ENCODE data around the gene IFITM10.

Gene IFITM10

DNA sequence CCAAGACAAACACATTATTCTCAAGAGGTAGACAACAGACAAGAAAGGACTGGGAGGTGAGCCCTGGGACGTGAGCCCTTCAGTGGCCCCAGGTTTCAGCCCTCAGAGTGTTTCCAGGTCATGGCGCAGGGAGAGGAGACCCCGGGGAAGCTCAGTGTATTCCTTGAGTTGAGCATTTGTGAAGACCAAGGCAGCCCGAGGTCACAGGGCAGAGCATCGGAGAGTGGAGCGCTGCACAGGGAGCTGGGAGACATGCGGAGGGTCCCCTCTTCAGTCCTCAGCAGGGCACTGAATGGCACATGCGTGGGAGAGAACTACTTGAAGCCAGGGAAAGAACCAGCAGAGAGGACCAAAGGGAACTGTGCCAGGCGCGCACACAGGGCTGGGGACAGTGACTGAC, 41.7 kb downstream of the IFITM10 start:
- Histone ChIP-seq H3K4me3 (no peak overlapping the region), H3K9ac (ENCODE audit: insufficient read length) (no peak overlapping the region), H3K27ac (no peak overlapping the region), H3K36me3 (ENCODE audit: insufficient read depth, low read length) (no peaks in the 10 kb centered on the region), H3K9me3 (ENCODE audit: low read depth, low read length) (no peaks in the 10 kb centered on the region)
- no peak for DNase-seq (ENCODE audit: low read depth, low spot score)
- TF ChIP-seq EZH2 (IDR thresholded peaks at IDR 0.05) (no peak), FOXP2 (optimal IDR thresholded peaks at IDR 0.05; ENCODE audit: control extremely low read depth, extremely low read length, insufficient read depth) (no peak), POLR2AphosphoS5 (IDR thresholded peaks at IDR 0.05; ENCODE audit: borderline replicate concordance, low read depth, low read length) (no peak)

GRCh38 chr11:1707751-1708150, 42.6 kb downstream of the IFITM10 start:
- DNase-seq (ENCODE audit: low read depth, low spot score): no peak
- Histone ChIP-seq H3K27ac (no peak overlapping the region), H3K4me3 (no peak overlapping the region), H3K36me3 (ENCODE audit: insufficient read depth, low read length) (no peaks in the 10 kb centered on the region), H3K9me3 (ENCODE audit: low read depth, low read length) (no peaks in the 10 kb centered on the region), H3K9ac (ENCODE audit: insufficient read length) (no peak overlapping the region)
- TF ChIP-seq FOXP2 (optimal IDR thresholded peaks at IDR 0.05; ENCODE audit: control extremely low read depth, extremely low read length, insufficient read depth) (no peak), POLR2AphosphoS5 (IDR thresholded peaks at IDR 0.05; ENCODE audit: borderline replicate concordance, low read depth, low read length) (no peak), EZH2 (IDR thresholded peaks at IDR 0.05) (no peak)

DNA sequence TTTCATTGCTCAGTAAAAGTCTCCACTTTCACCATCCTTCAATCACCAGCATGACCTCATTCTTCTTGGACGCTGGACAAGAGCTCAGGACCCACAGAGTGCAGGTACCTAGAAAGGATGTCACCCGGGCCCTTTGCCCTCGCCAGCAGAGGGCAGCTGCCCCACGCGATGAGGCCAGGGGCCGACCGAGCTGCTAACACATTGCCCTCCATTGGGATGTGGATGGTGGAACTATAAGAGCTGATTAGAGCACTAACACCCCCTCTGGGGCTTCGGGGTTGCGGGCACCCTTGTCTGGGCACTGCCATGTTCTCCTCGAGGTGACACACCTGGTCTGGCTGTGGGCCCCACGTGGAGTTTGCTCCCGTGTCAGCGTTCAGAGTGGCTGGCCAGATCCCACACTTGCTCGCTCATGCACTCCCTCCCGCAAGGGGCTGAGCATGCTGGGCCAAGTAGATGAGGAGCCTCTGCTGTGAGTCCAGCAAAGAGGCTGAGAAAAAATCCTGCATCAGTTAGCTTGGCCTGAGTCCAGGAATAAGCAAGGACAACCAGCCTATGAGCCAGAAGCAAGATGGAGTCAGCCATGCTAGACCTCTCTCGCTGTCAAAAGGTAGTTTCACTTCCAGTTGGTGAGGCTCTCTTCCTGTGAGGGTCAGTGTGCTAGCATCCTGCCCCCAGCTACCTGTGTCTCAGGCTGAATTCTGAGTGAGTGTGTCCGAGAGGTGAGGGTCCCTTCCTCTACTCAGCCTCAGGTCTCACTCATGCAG, 43.6 kb downstream of the IFITM10 start:
- H3K9ac ChIP-seq (ENCODE audit: insufficient read length): no peak overlapping the region
- H3K36me3 ChIP-seq (ENCODE audit: insufficient read depth, low read length): no peaks in the 10 kb centered on the region
- H3K4me3 ChIP-seq: no peak overlapping the region
- H3K27ac ChIP-seq: no peak overlapping the region
- H3K9me3 ChIP-seq (ENCODE audit: low read depth, low read length): no peaks in the 10 kb centered on the region
- no peak for TF ChIP-seq EZH2 (IDR thresholded peaks at IDR 0.05)
- TF ChIP-seq FOXP2 (optimal IDR thresholded peaks at IDR 0.05; ENCODE audit: control extremely low read depth, extremely low read length, insufficient read depth): no peak
- TF ChIP-seq POLR2AphosphoS5 (IDR thresholded peaks at IDR 0.05; ENCODE audit: borderline replicate concordance, low read depth, low read length): no peak
- DNase-seq (ENCODE audit: low read depth, low spot score): no peak

GRCh38 chr11:1705126-1706052, 45.0 kb downstream of the IFITM10 start:
- Histone ChIP-seq H3K36me3 (ENCODE audit: insufficient read depth, low read length) (no peaks in the 10 kb centered on the region), H3K9ac (ENCODE audit: insufficient read length) (no peak overlapping the region), H3K4me3 (no peak overlapping the region), H3K27ac (no peak overlapping the region), H3K9me3 (ENCODE audit: low read depth, low read length) (no peaks in the 10 kb centered on the region)
- no peak for DNase-seq (ENCODE audit: low read depth, low spot score)
- no peak for TF ChIP-seq EZH2 (IDR thresholded peaks at IDR 0.05)
- no peak for TF ChIP-seq POLR2AphosphoS5 (IDR thresholded peaks at IDR 0.05; ENCODE audit: borderline replicate concordance, low read depth, low read length)
- no peak for TF ChIP-seq FOXP2 (optimal IDR thresholded peaks at IDR 0.05; ENCODE audit: control extremely low read depth, extremely low read length, insufficient read depth)

DNA sequence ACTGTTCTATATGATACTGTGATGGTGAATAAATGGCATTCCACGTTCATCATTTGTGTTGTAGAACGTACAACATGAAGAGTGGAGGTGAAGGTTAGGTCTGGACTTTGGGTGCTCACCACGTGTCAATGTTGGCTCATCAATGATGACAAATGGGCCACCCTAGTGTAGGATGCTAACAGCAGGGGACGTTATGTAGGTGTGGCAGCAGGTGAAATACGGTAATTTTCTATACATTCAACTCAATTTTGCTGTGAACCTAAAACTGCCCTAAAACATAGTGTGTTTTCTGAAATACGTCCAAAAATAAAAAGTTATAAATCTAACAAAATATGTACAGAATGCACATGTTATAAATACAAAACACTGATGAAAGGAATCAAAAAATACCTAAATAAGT, 47.2 kb downstream of the IFITM10 start:
- no peak overlapping the region for H3K4me3 ChIP-seq
- H3K36me3 ChIP-seq (ENCODE audit: insufficient read depth, low read length): no peaks in the 10 kb centered on the region
- DNase-seq (ENCODE audit: low read depth, low spot score): no peak
- no peak for TF ChIP-seq EZH2 (IDR thresholded peaks at IDR 0.05)
- H3K9me3 ChIP-seq (ENCODE audit: low read depth, low read length): no peaks in the 10 kb centered on the region
- no peak overlapping the region for H3K27ac ChIP-seq
- H3K9ac ChIP-seq (ENCODE audit: insufficient read length): no peak overlapping the region

DNA sequence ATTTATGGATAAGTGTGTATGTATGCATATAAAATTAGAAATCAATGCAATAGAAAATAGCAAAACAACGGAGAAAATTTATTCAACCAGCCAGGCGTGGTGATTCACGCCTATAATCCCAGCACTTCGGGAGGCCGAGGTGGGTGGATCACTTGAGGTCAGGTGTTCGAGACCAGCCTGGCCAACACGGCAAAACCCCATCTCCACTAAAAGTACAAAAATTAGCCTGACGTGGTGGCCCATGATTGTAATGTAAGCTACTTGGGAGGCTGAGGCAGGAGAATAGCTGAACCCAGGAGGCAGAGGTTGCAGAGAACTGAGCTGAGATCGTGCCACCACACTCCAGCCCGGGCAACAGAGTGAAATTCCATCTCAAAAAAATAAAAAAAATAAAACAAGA, 47.9 kb downstream of the IFITM10 start:
- H3K27ac ChIP-seq: no peak overlapping the region
- H3K36me3 ChIP-seq (ENCODE audit: insufficient read depth, low read length): no peaks in the 10 kb centered on the region
- H3K9ac ChIP-seq (ENCODE audit: insufficient read length): no peak overlapping the region
- no peaks in the 10 kb centered on the region for H3K9me3 ChIP-seq (ENCODE audit: low read depth, low read length)
- TF ChIP-seq POLR2AphosphoS5 (IDR thresholded peaks at IDR 0.05; ENCODE audit: borderline replicate concordance, low read depth, low read length) (no peak), FOXP2 (optimal IDR thresholded peaks at IDR 0.05; ENCODE audit: control extremely low read depth, extremely low read length, insufficient read depth) (no peak), EZH2 (IDR thresholded peaks at IDR 0.05) (no peak)
- no peak overlapping the region for H3K4me3 ChIP-seq
- no peak for DNase-seq (ENCODE audit: low read depth, low spot score)

- no peak for TF ChIP-seq EZH2 (IDR thresholded peaks at IDR 0.05)
- no peak for TF ChIP-seq FOXP2 (optimal IDR thresholded peaks at IDR 0.05; ENCODE audit: control extremely low read depth, extremely low read length, insufficient read depth)
- no peak for TF ChIP-seq POLR2AphosphoS5 (IDR thresholded peaks at IDR 0.05; ENCODE audit: borderline replicate concordance, low read depth, low read length)
- no peak overlapping the region for H3K27ac ChIP-seq
- H3K9me3 ChIP-seq (ENCODE audit: low read depth, low read length): no peaks in the 10 kb centered on the region
- no peak overlapping the region for H3K9ac ChIP-seq (ENCODE audit: insufficient read length)
- no peak for DNase-seq (ENCODE audit: low read depth, low spot score)
- no peak overlapping the region for H3K4me3 ChIP-seq
- H3K36me3 ChIP-seq (ENCODE audit: insufficient read depth, low read length): no peaks in the 10 kb centered on the region
These were observed 49.1 kb downstream of the IFITM10 start for GRCh38 chr11:1701091-1701807.

GRCh38 chr11:1699771-1700170, 50.6 kb downstream of the IFITM10 start:
- TF ChIP-seq POLR2AphosphoS5 (IDR thresholded peaks at IDR 0.05; ENCODE audit: borderline replicate concordance, low read depth, low read length) (no peak), EZH2 (IDR thresholded peaks at IDR 0.05) (no peak), FOXP2 (optimal IDR thresholded peaks at IDR 0.05; ENCODE audit: control extremely low read depth, extremely low read length, insufficient read depth) (no peak)
- DNase-seq (ENCODE audit: low read depth, low spot score): no peak
- Histone ChIP-seq H3K36me3 (ENCODE audit: insufficient read depth, low read length) (no peaks in the 10 kb centered on the region), H3K9me3 (ENCODE audit: low read depth, low read length) (no peaks in the 10 kb centered on the region), H3K9ac (ENCODE audit: insufficient read length) (no peak overlapping the region), H3K27ac (no peak overlapping the region), H3K4me3 (no peak overlapping the region)

Data from SK-N-MC (cell line).